Psoas muscle (tissue), 8 donors: Measurements from ENCODE around the gene RTN3. TPM values are rescaled to one million over a fixed set of nuclear protein-coding genes. Genes with fewer than 3 reads are reported as not detected.
A peak's percentile ranks its signal among the peaks of the same experiment; 100 is the strongest.

ENCODE experiments used
- ATAC-seq, 4 donors: fragments of 200-7000 bp; cut with Tn5 transposase; one replicate each; pipeline ENCODE4 v1.9.1; 2020; ENCODE audit warnings: moderate library complexity in 3 of 4, mild to moderate bottlenecking in 2 of 4
- DNase-seq, 2 donors: peaks; one replicate each; pipeline ENCODE4 v3.0.0-alpha.2; 2020
- H3K27ac ChIP-seq: fragments of 200-600 bp; one replicate; pipeline ENCODE4 v1.8.0; 2022
- H3K27me3 ChIP-seq, 3 donors: fragments of 200-600 bp in 1 of 3; one replicate each; pipeline versions ENCODE4 v1.6.1 to v1.8.0; 2013 to 2022; ENCODE audit warnings: low read length in 2 of 3, mild to moderate bottlenecking in 2 of 3, moderate library complexity in 1 of 3; ENCODE audit not compliant: insufficient read depth in 3 of 3
- H3K36me3 ChIP-seq, 2 donors: fragments of 200-600 bp in 1 of 2; one replicate each; pipeline versions ENCODE4 v1.6.1 to v1.8.0; 2013 to 2022; ENCODE audit warnings: low read depth in 1 of 2, mild to moderate bottlenecking in 1 of 2, moderate library complexity in 1 of 2; ENCODE audit not compliant: insufficient read depth in 1 of 2
- H3K4me1 ChIP-seq: fragments of 200-600 bp; one replicate; pipeline ENCODE4 v1.8.0; 2022
- H3K4me3 ChIP-seq: fragments of 200-600 bp; one replicate; pipeline ENCODE4 v1.8.0; 2022; ENCODE audit warnings: mild to moderate bottlenecking
- H3K9me3 ChIP-seq: fragments of 200-600 bp; one replicate; pipeline ENCODE4 v1.8.0; 2022
- CTCF ChIP-seq: fragments of 200-600 bp; IDR thresholded peaks from one replicate; pipeline ENCODE4 v1.8.0; 2022; ENCODE audit warnings: antibody characterized with exemption
- WGBS, 3 donors: extraction: QIAGEN DNeasy Blood & Tissue Kit; methylation state at CpG; one replicate each; pipeline versions ENCODE4 v1.1.6 to v1.1.7; 2013; 5-methylcytosine and 5-hydroxymethylcytosine counted together
- intact Hi-C, 2 donors: fragments of 100-400 bp; cut with DNase I; formaldehyde crosslinking; loops; one replicate each; pipeline versions ENCODE4 v1.11.0 to v1.14.2; 2022
- polyA plus RNA-seq, 3 donors: library from polyadenylated mRNA; stranded (reverse); fragments of 200-250 nt; gene quantifications; one replicate each; pipeline ENCODE4 v1.2.3, GENCODE V29; 2013
- total RNA-seq, 4 donors: library from RNA; stranded (reverse); fragmentation: NEBNext Ultra II Directional in 2 of 4; extraction: Animal tissue kit (Norgen Biotek cat#: 25700) in 2 of 4; gene quantifications; one replicate each; pipeline versions ENCODE4 v1.2.1 to v1.2.4, GENCODE V29; 2021 to 2023
- donor health status: healthy with polysubstance abuse.
- donor health status: DM: no; HTN: no; CAD: no; lungs with moderate emphysema.
- donor health status: Bipolar disorder and iron deficiency.
- donor health status: healthy.
- donor health status: DM: yes; HTN: yes; CAD: no.
- donor health status: DM: no; HTN: no; CAD: no.
- donor health status: DM: no; HTN: no; CAD: no.
- donor health status: DM: yes; HTN: yes; CAD: no.

RTN3 gene
- total and polyA plus RNA-seq, 7 donors: 35.3 to 162 (median 67.4) TPM

GRCh38 chr11:63805844-63806415, 124.6 kb downstream of the RTN3 start:
- Histone ChIP-seq H3K4me3 (no peak overlapping the region), H3K27ac (no peak overlapping the region), H3K36me3 (no peaks in the 10 kb centered on the region), H3K27me3 (no peaks in the 10 kb centered on the region), H3K9me3 (no peaks in the 10 kb centered on the region), H3K4me1 (peaks cover 3% of the 10 kb centered on the region)
- ATAC-seq (peak in 1 of 4 donors; percentile 53), DNase-seq (no peak)
- intact Hi-C loops: no loop called here
- WGBS, 3 donors: 58 to 66% (median 63%) methylated on average over 9 of the region's 9 CpGs
- no peak for TF ChIP-seq CTCF

Other genes starting within 250 kb of the RTN3 start
- under 1 TPM; 0.11 to 0.59 (median 0.44) TPM for gene PLAAT5, start 190.3 kb upstream of the RTN3 start, total RNA-seq
- under 1 TPM; 0.14 to 0.33 (median 0.30) TPM for gene PLAAT5, start 190.3 kb upstream of the RTN3 start, polyA plus RNA-seq
- under 1 TPM in 3 of 4 donors, not detected in 1; 0.16 to 0.54 (median 0.42) TPM for gene LGALS12, start 175.4 kb upstream of the RTN3 start, total RNA-seq
- 1 to 10 TPM in 1 of 3 donors, under 1 TPM in 2; 0.22 to 2.0 (median 0.53) TPM for gene LGALS12, start 175.4 kb upstream of the RTN3 start, polyA plus RNA-seq
- gene PLAAT4, start 144.7 kb upstream of the RTN3 start, total RNA-seq: 10 to 100 TPM in 1 of 4 donors, 1 to 10 TPM in 3; 6.9 to 12.2 (median 8.1) TPM
- gene PLAAT4, start 144.7 kb upstream of the RTN3 start, polyA plus RNA-seq: 10 to 100 TPM in 1 of 3 donors, 1 to 10 TPM in 2; 4.3 to 12.2 (median 9.7) TPM
- gene PLAAT2, start 118.1 kb upstream of the RTN3 start, total RNA-seq: not detected
- under 1 TPM in 1 of 3 donors, not detected in 2; 0.16 TPM for gene PLAAT2, start 118.1 kb upstream of the RTN3 start, polyA plus RNA-seq
- 100 to 1,000 TPM in 1 of 4 donors, 10 to 100 TPM in 3; 67.6 to 102 (median 83.6) TPM for gene PLAAT3, start 67.1 kb upstream of the RTN3 start, total RNA-seq
- 100 to 1,000 TPM in 1 of 3 donors, 10 to 100 TPM in 2; 50.0 to 115 (median 82.3) TPM for gene PLAAT3, start 67.1 kb upstream of the RTN3 start, polyA plus RNA-seq
- 10 to 100 TPM in 3 of 4 donors, 1 to 10 TPM in 1; 9.4 to 12.2 (median 10.7) TPM for gene ATL3, start 10.1 kb upstream of the RTN3 start, total RNA-seq
- 1 to 10 TPM; 3.2 to 6.4 (median 3.3) TPM for gene ATL3, start 10.1 kb upstream of the RTN3 start, polyA plus RNA-seq
- 10 to 100 TPM in 1 of 4 donors, 1 to 10 TPM in 3; 4.4 to 10.9 (median 7.8) TPM for gene ZFTA, start 87.3 kb downstream of the RTN3 start, total RNA-seq
- 10 to 100 TPM in 1 of 3 donors, 1 to 10 TPM in 2; 2.1 to 14.7 (median 5.0) TPM for gene ZFTA, start 87.3 kb downstream of the RTN3 start, polyA plus RNA-seq
- gene SPINDOC, start 132.0 kb downstream of the RTN3 start, total RNA-seq: 1 to 10 TPM; 3.8 to 8.8 (median 6.9) TPM
- 1 to 10 TPM; 2.7 to 4.7 (median 4.6) TPM for gene SPINDOC, start 132.0 kb downstream of the RTN3 start, polyA plus RNA-seq
- gene MARK2, start 157.6 kb downstream of the RTN3 start, total RNA-seq: 10 to 100 TPM; 21.7 to 24.9 (median 22.9) TPM
- gene MARK2, start 157.6 kb downstream of the RTN3 start, polyA plus RNA-seq: 10 to 100 TPM; 11.7 to 24.7 (median 12.7) TPM
- gene RCOR2, start 235.7 kb downstream of the RTN3 start, total RNA-seq: 1 to 10 TPM in 1 of 4 donors, under 1 TPM in 3; 0.25 to 2.1 (median 0.47) TPM
- under 1 TPM; 0.07 to 0.91 (median 0.77) TPM for gene RCOR2, start 235.7 kb downstream of the RTN3 start, polyA plus RNA-seq